ENCODE results near the gene IQSEC2. TPM values are rescaled to one million over a fixed set of nuclear protein-coding genes. Genes with fewer than 3 reads are reported as not detected.

Gene IQSEC2
- total RNA-seq, 1 donor from 2014 or later: 38.9 TPM

GRCh38 chrX:53318766-53319353 lies 37.5 kb upstream of the IQSEC2 start:
- H3K4me1 Mint-ChIP-seq (ENCODE audit: unreplicated experiment): peaks cover 31% of the 10 kb centered on the region
- TF ChIP-seq, protein P1, sequence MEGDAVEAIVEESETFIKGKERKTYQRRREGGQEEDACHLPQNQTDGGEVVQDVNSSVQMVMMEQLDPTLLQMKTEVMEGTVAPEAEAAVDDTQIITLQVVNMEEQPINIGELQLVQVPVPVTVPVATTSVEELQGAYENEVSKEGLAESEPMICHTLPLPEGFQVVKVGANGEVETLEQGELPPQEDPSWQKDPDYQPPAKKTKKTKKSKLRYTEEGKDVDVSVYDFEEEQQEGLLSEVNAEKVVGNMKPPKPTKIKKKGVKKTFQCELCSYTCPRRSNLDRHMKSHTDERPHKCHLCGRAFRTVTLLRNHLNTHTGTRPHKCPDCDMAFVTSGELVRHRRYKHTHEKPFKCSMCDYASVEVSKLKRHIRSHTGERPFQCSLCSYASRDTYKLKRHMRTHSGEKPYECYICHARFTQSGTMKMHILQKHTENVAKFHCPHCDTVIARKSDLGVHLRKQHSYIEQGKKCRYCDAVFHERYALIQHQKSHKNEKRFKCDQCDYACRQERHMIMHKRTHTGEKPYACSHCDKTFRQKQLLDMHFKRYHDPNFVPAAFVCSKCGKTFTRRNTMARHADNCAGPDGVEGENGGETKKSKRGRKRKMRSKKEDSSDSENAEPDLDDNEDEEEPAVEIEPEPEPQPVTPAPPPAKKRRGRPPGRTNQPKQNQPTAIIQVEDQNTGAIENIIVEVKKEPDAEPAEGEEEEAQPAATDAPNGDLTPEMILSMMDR (IDR thresholded peaks at IDR 0.05; ENCODE audit: unreplicated experiment): no peak
- no peak overlapping the region for H3K27ac Mint-ChIP-seq (ENCODE audit: unreplicated experiment)

DNA sequence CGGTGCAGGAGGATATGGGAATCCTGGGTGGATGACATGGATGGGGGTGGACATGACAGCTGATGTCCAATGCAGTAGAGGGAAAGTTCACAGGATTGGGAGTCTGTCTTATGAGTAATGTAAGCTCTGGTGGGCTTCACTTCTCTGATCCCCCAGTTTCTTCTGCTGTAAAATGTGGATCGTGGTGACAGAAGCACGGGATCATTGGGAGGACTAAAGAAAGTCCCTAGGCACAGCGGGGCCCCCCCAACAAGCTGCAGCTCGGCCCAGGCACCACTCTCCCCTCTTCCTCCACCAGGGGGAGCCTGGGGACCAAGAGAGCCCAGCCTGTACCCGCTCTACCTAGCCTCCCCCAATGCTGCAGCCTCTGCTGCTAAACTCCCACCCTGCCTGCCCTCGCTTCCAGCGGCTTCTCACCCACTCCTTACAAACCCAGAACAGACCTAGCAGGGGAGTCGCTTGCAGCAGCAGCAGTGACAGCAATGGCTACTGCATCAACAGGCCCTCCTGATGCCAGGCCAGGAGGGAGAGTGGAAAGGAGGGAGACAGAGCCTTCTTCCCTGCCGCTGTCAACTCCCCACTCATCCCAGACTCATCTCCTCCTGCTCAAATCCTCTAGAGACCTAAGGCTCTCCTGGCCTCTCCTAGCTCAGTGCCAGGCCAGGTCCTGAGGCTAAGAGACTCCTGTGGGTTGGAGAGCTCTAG lies 36.1 kb upstream of the IQSEC2 start:
- no peaks in the 10 kb centered on the region for H3K36me3 Mint-ChIP-seq (ENCODE audit: low read depth, unreplicated experiment)
- TF ChIP-seq, protein P1 (IDR thresholded peaks at IDR 0.05; ENCODE audit: unreplicated experiment): peak; percentile 62
- peaks cover 39% of the 10 kb centered on the region for H3K4me1 Mint-ChIP-seq (ENCODE audit: unreplicated experiment)
- no peaks in the 10 kb centered on the region for H3K9me3 Mint-ChIP-seq (ENCODE audit: unreplicated experiment)
- peak; percentile 67 for DNase-seq (ENCODE audit: low spot score)
- no peak overlapping the region for H3K4me3 Mint-ChIP-seq (ENCODE audit: unreplicated experiment)
- H3K27ac Mint-ChIP-seq (ENCODE audit: unreplicated experiment): no peak overlapping the region
- H3K27me3 Mint-ChIP-seq (ENCODE audit: unreplicated experiment): peaks cover 9% of the 10 kb centered on the region

More at GRCh38 chrX:53318766-53319353, 37.5 kb upstream of the IQSEC2 start:
- DNase-seq (ENCODE audit: low spot score): no peak
- no peaks in the 10 kb centered on the region for H3K9me3 Mint-ChIP-seq (ENCODE audit: unreplicated experiment)
- no peaks in the 10 kb centered on the region for H3K36me3 Mint-ChIP-seq (ENCODE audit: low read depth, unreplicated experiment)
- H3K27me3 Mint-ChIP-seq (ENCODE audit: unreplicated experiment): peaks cover 6% of the 10 kb centered on the region
- peak overlapping the region; percentile 94 for H3K4me3 Mint-ChIP-seq (ENCODE audit: unreplicated experiment)

DNA sequence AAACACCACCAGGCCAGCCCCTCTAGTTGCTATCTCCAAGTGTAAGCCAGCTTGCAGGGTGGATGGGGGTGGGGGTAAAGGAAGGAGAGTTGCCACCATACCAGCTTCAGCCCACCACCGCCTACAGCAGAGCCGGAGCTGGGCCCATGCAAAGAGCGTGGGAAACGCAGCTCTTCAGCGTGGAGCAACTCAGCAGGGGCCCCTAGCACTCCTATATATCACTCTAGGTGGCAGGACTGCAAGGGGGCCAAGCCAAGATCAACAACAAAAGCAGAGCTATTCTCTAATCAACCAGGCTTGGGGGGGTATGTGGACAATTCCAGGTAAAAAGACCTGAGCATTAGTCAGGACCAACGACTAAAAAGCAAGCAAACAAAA lies 35.5 kb upstream of the IQSEC2 start:
- Mint-ChIP-seq H3K27me3 (ENCODE audit: unreplicated experiment) (peaks cover 6% of the 10 kb centered on the region), H3K4me3 (ENCODE audit: unreplicated experiment) (no peak overlapping the region), H3K9me3 (ENCODE audit: unreplicated experiment) (no peaks in the 10 kb centered on the region), H3K27ac (ENCODE audit: unreplicated experiment) (no peak overlapping the region), H3K4me1 (ENCODE audit: unreplicated experiment) (peaks cover 35% of the 10 kb centered on the region), H3K36me3 (ENCODE audit: low read depth, unreplicated experiment) (no peaks in the 10 kb centered on the region)
- no peak for DNase-seq (ENCODE audit: low spot score)
- TF ChIP-seq, protein P1 (IDR thresholded peaks at IDR 0.05; ENCODE audit: unreplicated experiment): no peak

GRCh38 chrX:53316111-53316859 lies 34.9 kb upstream of the IQSEC2 start:
- no peak for DNase-seq (ENCODE audit: low spot score)
- no peak overlapping the region for H3K27ac Mint-ChIP-seq (ENCODE audit: unreplicated experiment)
- peaks cover 32% of the 10 kb centered on the region for H3K4me1 Mint-ChIP-seq (ENCODE audit: unreplicated experiment)
- peaks cover 4% of the 10 kb centered on the region for H3K27me3 Mint-ChIP-seq (ENCODE audit: unreplicated experiment)
- no peak overlapping the region for H3K4me3 Mint-ChIP-seq (ENCODE audit: unreplicated experiment)
- no peaks in the 10 kb centered on the region for H3K9me3 Mint-ChIP-seq (ENCODE audit: unreplicated experiment)
- no peaks in the 10 kb centered on the region for H3K36me3 Mint-ChIP-seq (ENCODE audit: low read depth, unreplicated experiment)
- TF ChIP-seq, protein P1 (IDR thresholded peaks at IDR 0.05; ENCODE audit: unreplicated experiment): no peak
